NAMALWA (cell line): Measurements from ENCODE around the gene ZEB1.
"Not testable (repeated sequence)": the region's sequence is repeated elsewhere in the genome, so short reads cannot be mapped to it uniquely, and the experiment has no call there.

ENCODE experiments used
- DNase-seq: peaks from one replicate; pipeline ENCODE4 v3.0.0-alpha.2; 2015; ENCODE audit warnings: low spot score

ZEB1 gene

DNA sequence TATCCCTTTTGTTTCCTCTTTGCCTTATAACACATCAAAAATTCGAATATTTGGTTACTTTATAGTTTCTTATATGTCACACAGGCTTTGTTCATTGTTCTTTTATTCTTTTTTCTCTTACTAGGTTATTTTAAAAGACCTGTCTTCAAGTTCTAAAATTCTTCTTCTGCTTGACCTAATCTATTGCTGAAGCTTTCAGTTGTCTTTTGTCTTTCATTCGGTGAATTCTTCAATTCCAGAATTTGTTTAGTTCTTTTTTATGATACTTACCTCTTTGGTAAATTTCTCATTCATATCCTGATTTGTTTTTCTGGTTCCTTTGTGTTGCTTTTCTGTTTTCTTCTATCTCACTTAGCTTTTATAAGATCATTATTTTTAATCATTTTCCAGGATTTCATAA lies 188.4 kb downstream of the ZEB1 start:
- no peak for DNase-seq

DNA sequence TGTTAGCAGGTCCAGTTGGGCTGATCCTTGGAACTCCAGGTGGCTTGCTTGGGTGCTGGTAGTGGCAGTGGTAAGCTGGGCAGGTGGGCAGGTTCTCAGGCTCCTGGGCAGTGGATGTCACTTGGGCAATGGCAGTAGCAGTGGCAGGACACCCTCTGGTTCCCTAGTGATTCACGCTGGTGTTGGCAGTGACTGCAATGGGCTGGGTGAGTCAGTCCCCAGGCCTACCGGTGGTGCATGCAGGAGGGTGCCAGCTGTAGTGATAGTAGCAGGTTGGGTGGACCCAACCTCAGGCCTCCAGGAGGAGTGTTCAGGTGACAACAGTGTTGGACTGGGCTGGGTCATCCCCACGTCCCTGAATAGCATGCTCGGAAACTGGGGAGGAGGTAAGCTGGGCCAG lies 189.2 kb downstream of the ZEB1 start:
- DNase-seq, result no peak

DNA sequence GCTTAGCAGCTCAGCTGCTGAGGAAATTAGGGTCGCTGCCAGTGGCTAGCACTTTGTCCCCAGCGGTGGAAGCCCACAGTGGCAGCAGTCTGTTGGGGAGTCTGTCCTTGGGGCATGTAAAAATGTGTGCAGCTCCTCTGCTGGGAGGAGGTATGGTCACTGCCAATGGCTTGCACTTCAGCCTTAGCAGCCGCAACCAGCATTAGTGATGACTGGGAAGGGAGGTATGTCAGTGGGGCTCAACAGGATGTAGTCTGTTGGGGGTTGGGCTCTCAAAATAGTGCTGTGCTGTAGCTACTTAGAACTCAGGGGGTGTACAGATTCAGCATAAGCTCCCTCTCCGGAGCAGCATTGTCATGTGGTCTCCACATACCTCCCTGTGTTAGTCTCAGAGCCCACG lies 189.9 kb downstream of the ZEB1 start:
- no peak for DNase-seq

DNA sequence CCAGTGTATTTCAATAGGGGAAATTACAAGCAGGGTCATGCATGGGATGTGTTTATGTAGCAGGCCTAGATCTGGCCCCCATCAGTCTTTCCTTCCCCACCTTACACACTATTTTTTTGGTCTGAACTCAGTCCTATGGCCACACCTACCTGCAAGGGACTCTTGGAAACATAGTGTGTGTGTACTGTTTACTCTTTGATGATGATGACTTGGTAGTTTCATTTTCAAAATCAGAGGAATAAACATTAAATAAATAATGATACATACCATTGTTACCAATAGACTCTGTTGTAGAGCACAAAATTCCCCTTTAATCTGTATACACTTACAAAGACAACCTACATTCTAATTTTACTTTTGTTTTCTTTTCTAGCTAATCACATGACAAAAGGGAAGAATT lies 191.0 kb downstream of the ZEB1 start:
- no peak for DNase-seq

DNA sequence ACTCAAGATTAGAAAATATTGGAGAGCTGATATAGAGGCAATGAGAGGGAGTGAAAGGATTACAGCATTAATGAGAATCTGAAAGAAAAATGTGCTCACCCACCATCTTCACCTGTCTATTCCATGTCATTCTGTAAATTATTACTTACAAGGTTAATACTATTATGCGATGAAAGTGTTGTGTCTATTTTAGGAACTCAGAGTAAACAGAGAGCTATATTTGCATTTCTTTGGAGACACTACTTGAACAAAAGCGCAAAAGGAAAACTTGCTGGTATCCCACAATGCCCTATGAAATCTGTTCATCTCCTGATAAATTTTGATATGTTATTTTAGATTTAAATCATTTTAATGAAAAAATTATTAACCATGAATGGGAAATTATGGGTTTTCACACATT lies 196.1 kb downstream of the ZEB1 start:
- no peak for DNase-seq

DNA sequence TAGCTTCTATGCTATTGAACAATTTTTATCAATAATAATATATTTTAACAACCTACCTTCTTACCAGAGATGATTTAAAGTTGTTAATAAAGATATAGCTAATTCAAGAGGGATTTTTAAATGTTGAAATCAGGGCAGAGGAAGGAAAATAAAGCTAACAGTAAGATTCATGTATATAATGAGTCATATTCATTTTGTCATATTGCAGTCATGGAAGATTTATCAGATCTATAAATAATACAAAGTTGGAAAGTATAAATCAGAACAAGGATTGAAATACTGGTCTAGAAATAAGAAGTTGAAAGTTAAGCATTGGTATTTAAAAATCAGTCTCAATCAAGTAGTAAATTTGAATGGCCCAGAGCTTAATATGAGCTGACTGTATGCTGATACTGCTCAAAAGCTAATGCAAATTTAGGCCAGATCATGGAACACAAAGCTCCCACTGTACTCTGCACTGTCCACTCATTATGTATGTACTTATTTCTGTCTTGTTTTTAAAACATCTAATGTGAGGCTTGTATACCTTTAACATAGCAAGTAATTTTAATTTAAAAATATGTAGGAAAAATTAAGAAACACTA lies 196.9 kb downstream of the ZEB1 start:
- no peak for DNase-seq

DNA sequence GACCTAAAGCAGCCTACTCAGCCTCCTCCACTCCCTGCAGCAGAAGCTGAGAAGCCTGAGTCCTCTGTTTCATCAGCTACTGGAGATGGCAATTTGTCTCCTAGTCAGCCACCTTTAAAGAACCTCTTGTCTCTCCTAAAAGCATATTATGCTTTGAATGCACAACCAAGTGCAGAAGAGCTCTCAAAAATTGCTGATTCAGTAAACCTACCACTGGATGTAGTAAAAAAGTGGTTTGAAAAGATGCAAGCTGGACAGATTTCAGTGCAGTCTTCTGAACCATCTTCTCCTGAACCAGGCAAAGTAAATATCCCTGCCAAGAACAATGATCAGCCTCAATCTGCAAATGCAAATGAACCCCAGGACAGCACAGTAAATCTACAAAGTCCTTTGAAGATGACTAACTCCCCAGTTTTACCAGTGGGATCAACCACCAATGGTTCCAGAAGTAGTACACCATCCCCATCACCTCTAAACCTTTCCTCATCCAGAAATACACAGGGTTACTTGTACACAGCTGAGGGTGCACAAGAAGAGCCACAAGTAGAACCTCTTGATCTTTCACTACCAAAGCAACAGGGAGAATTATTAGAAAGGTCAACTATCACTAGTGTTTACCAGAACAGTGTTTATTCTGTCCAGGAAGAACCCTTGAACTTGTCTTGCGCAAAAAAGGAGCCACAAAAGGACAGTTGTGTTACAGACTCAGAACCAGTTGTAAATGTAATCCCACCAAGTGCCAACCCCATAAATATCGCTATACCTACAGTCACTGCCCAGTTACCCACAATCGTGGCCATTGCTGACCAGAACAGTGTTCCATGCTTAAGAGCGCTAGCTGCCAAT lies 202.2 kb downstream of the ZEB1 start:
- no peak for DNase-seq

DNA sequence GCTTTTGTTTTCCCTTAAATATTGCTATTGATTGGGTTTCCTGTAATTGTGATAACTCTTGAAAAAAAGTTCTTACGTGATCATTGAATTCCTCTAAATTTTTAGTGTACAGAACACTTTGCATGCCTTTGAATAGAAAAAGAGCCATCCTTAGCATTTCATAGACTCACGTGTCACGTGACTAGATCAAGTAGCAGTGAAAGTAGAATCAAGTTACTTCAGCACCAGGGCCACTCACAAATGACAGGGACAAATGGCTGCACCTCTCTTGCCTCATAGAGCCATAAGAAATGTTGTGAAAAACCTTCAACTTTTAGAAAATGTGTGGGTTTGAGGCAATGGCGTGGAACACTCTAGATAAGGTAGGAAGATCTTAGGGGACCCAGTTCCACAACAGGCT lies 203.8 kb downstream of the ZEB1 start:
- no peak for DNase-seq

DNA sequence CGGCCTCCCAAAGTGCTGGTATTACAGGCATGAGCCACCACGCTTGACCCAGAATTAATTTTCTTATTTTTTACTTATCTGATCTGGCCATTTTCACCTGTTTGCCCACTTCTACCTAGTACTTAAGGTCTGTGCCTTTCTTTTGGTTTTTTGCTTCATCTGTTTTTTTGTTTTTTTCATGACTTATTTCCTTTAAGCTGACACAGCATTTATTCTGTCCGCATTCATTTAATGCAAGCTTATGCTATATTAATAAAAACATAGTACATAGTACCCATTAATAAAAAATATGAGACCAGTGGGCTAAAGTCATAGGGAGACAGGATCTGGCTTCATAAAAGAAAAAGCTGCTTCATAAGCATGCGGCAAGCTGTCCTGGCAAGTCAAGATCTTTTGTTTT lies 205.4 kb downstream of the ZEB1 start:
- DNase-seq, result no peak

DNA sequence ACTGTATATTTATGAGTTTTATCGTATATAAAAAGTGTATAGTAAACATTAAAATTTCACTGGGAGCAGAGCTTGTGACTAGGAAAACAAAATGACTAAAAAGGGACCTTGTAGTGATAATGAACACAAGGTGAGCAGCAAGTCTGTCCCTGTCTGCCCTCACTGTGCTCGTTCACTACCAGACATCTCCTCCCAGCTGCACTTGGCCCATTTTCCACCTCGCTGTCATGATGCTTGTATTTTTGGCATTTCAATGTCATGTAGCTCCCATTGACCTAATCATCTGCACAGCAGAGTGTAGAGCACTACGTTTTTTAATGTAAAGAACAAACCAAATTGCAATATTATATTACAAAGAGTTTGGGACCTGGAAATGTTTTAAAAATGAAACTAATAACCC lies 207.2 kb downstream of the ZEB1 start:
- no peak for DNase-seq

DNA sequence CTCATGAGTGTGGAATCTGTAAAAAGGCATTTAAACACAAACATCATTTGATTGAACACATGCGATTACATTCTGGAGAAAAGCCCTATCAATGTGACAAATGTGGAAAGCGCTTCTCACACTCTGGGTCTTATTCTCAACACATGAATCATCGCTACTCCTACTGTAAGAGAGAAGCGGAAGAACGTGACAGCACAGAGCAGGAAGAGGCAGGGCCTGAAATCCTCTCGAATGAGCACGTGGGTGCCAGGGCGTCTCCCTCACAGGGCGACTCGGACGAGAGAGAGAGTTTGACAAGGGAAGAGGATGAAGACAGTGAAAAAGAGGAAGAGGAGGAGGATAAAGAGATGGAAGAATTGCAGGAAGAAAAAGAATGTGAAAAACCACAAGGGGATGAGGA lies 207.7 kb downstream of the ZEB1 start:
- no peak for DNase-seq

DNA sequence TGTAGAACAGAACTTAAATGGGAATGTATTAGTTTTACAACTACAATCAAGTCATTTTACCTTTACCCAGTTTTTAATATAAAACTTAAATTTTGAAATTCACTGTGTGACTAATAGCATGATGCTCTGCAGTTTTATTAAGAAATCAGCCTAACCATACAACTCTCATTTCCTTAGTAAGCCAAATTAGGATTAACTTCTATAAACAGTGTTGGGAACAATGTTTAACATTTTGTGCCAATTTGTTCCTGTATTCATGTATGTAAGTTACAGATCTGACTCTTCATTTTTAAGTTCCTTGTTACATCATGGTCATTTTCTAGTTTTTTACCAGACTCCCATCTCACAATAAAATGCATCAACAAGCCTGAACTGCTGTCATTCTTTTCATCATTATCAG lies 209.8 kb downstream of the ZEB1 start:
- no peak for DNase-seq

DNA sequence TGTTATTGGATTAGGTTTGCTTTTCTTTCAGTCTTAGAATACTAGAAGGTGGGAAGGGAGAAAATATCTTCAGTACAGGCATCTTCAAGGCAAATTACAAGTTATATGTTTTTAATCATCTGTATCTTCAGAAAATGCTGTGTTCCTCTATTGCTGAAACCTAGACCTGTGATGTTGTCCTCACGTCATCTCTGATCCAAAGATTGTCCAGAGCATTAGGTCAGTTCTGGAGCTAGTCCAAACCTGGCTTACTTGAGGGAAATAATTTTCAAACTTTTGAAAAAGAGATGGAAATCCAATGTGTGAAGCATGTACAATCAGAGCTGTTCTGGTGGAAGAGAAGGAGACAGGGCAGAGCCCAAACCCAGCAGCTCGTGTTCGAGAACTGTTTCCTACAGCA lies 217.3 kb downstream of the ZEB1 start:
- no peak for DNase-seq

DNA sequence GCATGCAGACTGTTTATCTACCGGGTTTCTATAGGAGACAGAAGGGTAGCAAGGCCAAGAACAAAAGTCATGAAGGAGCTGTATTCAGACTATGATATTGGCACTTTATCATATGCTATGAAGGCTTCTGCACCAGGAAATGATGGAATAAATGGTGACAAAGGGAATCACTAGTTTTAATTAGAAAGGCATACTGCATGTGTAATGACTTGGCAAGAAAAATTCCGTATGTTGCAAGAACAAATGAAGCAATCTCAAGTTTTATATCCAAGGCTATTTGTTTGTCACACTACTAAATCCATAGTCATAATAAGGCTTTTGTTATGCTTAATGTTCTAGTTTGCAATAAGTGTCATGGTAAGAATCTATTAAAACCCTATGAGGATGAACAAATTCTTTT lies 230.9 kb downstream of the ZEB1 start:
- DNase-seq, result no peak

DNA sequence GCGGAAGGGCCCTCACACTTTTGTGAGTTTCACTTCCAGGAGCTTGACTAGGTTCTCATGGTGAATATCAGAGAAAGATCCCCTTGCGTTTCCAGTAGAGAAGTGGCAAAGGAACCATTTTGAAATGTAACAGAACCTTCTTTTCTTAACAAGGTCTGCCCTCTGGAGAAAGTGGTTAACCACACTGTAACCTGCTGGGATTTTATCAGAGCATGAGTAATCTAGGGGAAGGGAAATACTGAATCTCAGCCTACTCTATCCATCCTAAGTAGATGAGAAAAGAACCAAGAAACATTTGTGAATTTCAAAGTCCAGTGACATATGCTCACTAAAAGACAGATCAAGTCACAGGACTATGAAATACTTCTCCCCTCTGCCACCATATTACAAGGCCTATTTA lies 235.5 kb downstream of the ZEB1 start:
- DNase-seq, result no peak

DNA sequence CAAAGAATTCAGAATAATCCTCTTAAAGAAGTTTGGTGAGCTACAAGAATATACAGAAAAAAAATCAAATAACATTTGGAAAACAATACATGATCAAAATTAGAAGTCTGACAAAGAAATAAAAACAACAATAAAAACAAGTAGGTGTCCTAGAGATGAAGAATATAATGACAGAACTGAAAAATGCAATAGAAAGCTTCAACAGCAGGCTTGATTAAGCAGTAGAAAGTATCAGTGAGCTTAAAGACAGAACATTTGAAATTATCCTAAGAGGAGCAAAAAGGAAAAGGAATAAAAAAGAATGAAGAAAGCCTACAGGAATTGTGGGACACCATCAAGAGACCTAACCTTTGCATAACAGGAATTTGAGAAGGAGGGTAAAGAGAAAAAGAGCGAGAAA lies 238.8 kb downstream of the ZEB1 start:
- DNase-seq, result no peak

DNA sequence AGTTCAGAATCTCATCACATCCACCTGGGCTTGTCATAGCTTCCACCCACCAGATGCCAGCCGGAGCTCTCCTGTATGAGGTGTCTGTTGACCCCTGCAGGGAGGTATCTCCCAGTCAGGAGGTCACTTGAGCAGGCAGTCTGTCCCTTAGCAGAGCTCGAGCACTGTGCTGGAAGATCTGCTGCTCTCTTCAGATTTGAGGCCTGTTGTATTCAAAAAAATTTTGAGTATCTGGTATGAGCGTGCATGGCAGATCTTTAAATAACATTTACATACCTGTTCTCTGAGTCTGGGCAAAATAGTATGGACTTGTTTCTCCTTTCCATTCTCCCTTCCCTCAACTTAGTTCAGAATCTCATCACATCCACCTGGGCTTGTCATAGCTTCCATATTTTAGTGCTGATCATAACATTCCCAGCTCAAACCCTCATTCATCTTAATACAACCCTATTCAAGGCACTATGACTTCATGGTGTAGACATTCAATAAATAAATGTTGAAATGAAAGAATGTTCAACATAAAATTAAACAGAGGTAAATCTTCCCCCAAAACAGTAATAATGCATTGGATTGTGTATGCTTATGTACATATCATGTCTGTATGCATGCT lies 249.3 kb downstream of the ZEB1 start:
- not testable (repeated sequence) for DNase-seq

DNA sequence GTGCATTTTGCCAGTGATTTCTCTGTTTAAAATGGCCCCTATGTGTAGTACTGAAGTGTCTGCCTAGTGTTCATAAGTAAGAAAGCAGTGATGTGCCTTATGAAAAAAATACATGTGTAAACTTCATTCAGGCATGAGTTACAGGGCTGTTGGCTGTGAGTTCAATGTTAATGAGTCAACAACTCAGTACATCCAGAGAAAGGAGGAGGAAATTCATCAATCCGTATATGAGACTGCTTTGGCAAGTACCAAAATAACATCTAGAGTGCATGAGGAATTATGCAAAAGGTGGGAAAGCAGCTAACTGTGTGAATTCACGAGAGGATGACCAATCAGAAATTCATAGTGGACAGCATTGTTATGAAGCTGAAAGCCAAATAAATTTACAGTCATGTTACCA lies 255.6 kb downstream of the ZEB1 start:
- DNase-seq, result no peak

DNA sequence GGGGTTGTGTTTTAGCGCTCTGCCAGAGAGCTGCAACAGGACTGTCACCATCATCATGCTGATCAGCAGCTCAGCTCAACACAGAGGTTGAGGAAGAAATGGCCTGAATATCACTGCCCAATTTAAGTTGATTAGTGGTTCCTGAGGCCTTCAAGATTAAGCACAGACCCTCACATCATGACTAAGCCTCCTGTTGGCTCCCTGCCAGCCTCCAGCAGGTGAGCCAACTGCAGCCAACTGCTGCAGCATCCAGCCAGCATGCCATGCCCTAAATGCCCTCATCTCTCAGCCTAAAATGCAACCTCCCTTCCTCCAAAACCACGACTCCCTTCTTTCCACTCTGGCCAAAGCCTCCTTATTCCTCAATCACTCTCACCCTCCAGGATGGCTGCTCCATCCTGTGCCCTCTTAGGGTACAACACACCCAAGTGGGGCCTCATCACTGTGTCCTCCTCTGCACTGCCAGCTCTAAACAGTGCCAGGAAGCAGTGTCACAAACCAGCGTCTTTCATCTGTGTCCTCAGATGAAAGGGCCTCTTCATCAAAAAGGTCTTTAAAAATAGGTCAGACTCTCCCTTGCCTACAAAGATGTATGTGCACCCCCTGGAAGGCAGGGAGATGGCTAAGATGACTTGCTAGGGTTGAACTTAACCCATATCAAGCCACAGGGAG lies 259.3 kb downstream of the ZEB1 start:
- DNase-seq, result no peak

DNA sequence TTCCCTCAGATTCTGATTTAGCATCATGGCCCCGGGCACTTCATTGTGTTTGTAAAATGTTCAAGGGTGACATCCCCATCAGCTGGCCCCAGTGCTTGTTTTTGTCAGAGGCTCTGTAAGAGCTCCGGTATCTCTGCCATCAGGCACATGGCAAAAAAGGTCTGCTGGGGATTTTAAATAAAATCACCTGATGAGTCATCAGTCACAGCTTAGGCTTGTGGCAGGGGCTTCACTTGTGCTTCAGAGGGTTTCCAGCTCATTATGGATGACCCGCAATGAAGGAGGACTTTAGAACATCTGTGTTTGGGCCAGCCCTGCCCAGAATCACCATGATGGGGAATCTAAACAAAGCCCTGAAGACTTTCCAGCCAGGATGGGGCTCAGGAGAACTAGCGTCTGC lies 259.9 kb downstream of the ZEB1 start:
- DNase-seq, result no peak
